ENCODE results near the gene ASMTL.
"Not testable (repeated sequence)": the region's sequence is repeated elsewhere in the genome, so short reads cannot be mapped to it uniquely, and the experiment has no call there.

The ASMTL gene

GRCh38 chrX:1368385-1368698 is 84.4 kb downstream of the ASMTL start:
- no peak for TF ChIP-seq POLR2A (IDR thresholded peaks at IDR 0.05; ENCODE audit: low read depth, low read length)
- no peak for DNase-seq (ENCODE audit: insufficient read length, low spot score)
- no peak for FAIRE-seq

GRCh38 chrX:1366363-1366762 is 86.3 kb downstream of the ASMTL start:
- not testable (repeated sequence) for DNase-seq (ENCODE audit: insufficient read length, low spot score); FAIRE-seq

GRCh38 chrX:1361910-1362309 is 90.8 kb downstream of the ASMTL start:
- TF ChIP-seq POLR2A (IDR thresholded peaks at IDR 0.05; ENCODE audit: low read depth, low read length) = no peak
- FAIRE-seq (no peak), DNase-seq (ENCODE audit: insufficient read length, low spot score) (no peak)

DNA sequence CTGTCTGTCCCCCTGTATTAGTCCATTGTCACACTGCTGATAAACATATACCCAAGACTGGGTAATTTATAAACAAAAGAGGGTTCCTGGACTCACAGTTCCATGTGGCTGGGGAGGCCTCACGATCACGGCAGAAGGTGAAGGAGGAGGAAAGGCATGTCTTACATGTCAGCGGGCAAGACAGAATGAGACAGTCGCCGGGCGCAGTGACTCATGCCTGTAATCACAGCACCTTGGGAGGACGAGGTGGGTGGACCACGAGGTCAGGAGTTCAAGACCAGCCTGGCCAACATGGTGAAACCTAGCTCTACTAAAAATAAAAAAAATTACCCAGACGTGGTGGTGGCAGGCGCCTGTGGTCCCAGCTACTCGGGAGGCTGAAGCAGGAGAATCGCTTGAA is 91.4 kb downstream of the ASMTL start:
- FAIRE-seq (no peak), DNase-seq (ENCODE audit: insufficient read length, low spot score) (no peak)
- no peak for TF ChIP-seq POLR2A (IDR thresholded peaks at IDR 0.05; ENCODE audit: low read depth, low read length)

DNA sequence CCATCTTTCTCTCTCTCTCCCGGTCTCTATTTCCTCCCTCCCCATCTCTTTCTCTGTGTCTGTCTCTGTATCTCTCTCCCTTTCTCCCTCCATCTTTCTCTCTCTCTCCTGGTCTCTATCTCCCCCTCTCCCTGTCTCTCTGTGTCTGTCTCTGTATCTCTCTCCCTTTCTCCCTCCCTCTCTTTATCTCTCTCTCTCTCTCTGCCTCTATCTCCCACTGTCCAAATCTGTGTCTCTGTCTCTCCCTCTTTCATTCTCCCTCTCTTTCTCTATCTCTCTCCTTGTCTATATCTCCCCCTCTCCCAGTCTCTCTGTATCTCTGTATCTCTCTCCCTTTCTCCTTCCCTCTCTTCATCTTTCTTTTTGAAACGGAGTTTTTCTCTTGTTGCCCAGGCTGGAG is 92.5 kb downstream of the ASMTL start:
- no peak for DNase-seq (ENCODE audit: insufficient read length, low spot score)
- TF ChIP-seq POLR2A (IDR thresholded peaks at IDR 0.05; ENCODE audit: low read depth, low read length) = no peak
- FAIRE-seq = no peak

DNA sequence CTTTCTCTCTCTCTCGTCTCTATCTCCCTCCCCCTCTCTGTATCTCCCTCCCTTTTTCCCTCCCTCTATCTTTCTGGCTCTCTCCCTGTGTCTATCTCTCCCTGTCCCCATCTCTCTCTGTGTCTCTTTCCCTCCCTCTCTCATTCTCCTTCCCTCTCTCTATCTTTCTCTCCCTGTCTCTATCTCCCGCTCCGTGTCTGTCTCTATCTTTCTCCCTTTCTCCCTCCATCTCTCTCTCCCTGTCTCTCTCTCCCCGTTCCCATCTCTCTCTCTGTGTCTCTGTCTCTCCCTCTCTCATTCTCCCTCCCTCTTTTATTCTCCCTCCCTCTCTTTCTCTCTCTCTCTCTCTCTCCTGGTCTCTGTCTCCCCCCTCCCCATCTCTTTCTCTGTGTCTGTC is 93.2 kb downstream of the ASMTL start:
- no peak for FAIRE-seq
- no peak for DNase-seq (ENCODE audit: insufficient read length, low spot score)

DNA sequence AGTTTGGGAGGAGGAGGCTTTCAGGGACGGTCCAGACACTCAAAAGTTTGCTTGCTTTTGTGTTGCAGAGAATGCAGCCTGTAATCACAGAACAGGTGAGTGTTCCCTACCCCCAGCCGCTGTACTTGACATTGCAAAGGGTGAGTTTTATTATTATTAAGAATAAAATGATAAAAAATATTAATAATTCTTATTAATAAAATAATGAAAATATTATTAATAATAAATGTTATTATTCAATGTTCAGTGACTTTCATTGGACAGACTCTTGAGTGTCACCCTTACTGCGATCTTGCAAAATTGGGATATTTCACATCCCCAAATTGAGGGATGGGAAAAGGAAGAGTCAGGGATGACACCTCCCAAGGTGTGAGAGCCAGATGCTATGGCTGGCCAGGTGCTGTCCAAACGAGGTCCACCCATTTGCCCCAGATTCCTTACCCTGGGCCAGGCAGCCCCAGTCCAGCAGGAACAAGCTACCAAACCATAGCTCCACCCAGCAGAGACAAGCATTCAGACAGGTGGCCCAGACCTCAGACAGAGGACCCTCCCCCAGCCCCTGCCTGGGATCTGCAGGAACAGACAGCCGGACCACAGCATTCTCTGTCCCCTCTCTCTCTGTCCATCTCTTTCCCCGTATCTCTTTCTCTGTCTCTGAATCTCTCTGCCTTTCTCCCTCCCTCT is 93.8 kb downstream of the ASMTL start:
- no peak for TF ChIP-seq POLR2A (IDR thresholded peaks at IDR 0.05; ENCODE audit: low read depth, low read length)
- no peak for FAIRE-seq
- no peak for DNase-seq (ENCODE audit: insufficient read length, low spot score)

More for the DNA sequence above, 93.2 kb downstream of the ASMTL start:
- no peak for TF ChIP-seq POLR2A (IDR thresholded peaks at IDR 0.05; ENCODE audit: low read depth, low read length)

- no peak for FAIRE-seq
- DNase-seq (ENCODE audit: insufficient read length, low spot score) = no peak
- TF ChIP-seq POLR2A (IDR thresholded peaks at IDR 0.05; ENCODE audit: low read depth, low read length) = no peak
Observed at GRCh38 chrX:1357993-1358392, 94.7 kb downstream of the ASMTL start.

GRCh38 chrX:1355131-1356046 is 97.3 kb downstream of the ASMTL start:
- no peak for DNase-seq (ENCODE audit: insufficient read length, low spot score)
- no peak for TF ChIP-seq POLR2A (IDR thresholded peaks at IDR 0.05; ENCODE audit: low read depth, low read length)
- no peak for FAIRE-seq

GRCh38 chrX:1354036-1355019 is 98.4 kb downstream of the ASMTL start:
- FAIRE-seq (no peak), DNase-seq (ENCODE audit: insufficient read length, low spot score) (no peak)

More at GRCh38 chrX:1354036-1355019, 98.4 kb downstream of the ASMTL start:
- no peak for TF ChIP-seq POLR2A (IDR thresholded peaks at IDR 0.05; ENCODE audit: low read depth, low read length)
